Stomach (tissue), 9 donors: Measurements from ENCODE around the gene ART3. TPM values are rescaled to one million over a fixed set of nuclear protein-coding genes. Genes with fewer than 3 reads are reported as not detected.

ENCODE experiments used
- DNase-seq, 2 donors: peaks; one replicate each; pipeline versions ENCODE4 v3.0.0 to v3.0.0-alpha.2; 2013 to 2019
- H3K27ac ChIP-seq, 5 donors: fragments of 200-600 bp in 4 of 5; sonication (generic) in 4 of 5; one replicate each; pipeline ENCODE4 v1.5.1; 2013 to 2019; ENCODE audit warnings: mild to moderate bottlenecking in 1 of 5, moderate library complexity in 1 of 5
- H3K27me3 ChIP-seq, 3 donors: fragments of 200-600 bp; sonication (generic); one replicate each; pipeline ENCODE4 v1.5.1; 2017 to 2019; ENCODE audit warnings: mixed run types in 1 of 3
- H3K36me3 ChIP-seq, 4 donors: fragments of 200-600 bp; sonication (generic); 1 replicate in 3 of 4; 2 replicates in 1 of 4; pipeline ENCODE4 v1.5.1; 2016 to 2019
- H3K4me1 ChIP-seq, 4 donors: fragments of 200-600 bp; sonication (generic); one replicate each; pipeline ENCODE4 v1.5.1; 2016 to 2019
- H3K4me3 ChIP-seq, 4 donors: fragments of 200-600 bp; sonication (generic) in 3 of 4; one replicate each; pipeline ENCODE4 v1.5.1; 2016 to 2019; ENCODE audit warnings: mild to moderate bottlenecking in 1 of 4
- H3K9me3 ChIP-seq, 4 donors: fragments of 200-600 bp; sonication (generic); one replicate each; pipeline ENCODE4 v1.5.1; 2016 to 2019
- CTCF ChIP-seq, 7 experiments: fragments of 450-650 bp in 4 of 7; fragments of 200-600 bp in 3 of 7; sonication (generic) in 3 of 7; IDR thresholded peaks; one replicate each; pipeline ENCODE4 v1.5.1; 2016 to 2019; ENCODE audit warnings: antibody characterized with exemption in 7 of 7, control low read depth in 2 of 7, mild to moderate bottlenecking in 1 of 7
- EP300 ChIP-seq: sonication (generic); formaldehyde crosslinking; IDR thresholded peaks from one replicate; pipeline ENCODE4 v1.6.1; 2017; ENCODE audit warnings: antibody characterized with exemption
- POLR2A ChIP-seq, 4 donors: fragments of 450-650 bp; IDR thresholded peaks; one replicate each; pipeline ENCODE4 v1.6.1; 2016; ENCODE audit warnings: antibody characterized with exemption in 4 of 4, control low read depth in 2 of 4, mild to moderate bottlenecking in 1 of 4, moderate library complexity in 1 of 4
- POLR2AphosphoS5 ChIP-seq, 3 donors: sonication (generic); formaldehyde crosslinking; IDR thresholded peaks; one replicate each; pipeline ENCODE4 v1.6.1; 2016; ENCODE audit warnings: antibody characterized with exemption in 3 of 3
- WGBS, 5 donors: extraction: QIAGEN DNeasy Blood & Tissue Kit in 3 of 5; methylation state at CpG; one replicate each; pipeline versions ENCODE4 v1.1.5 to v1.1.7; 2013 to 2018; 5-methylcytosine and 5-hydroxymethylcytosine counted together
- intact Hi-C: fragments of 100-400 bp; cut with DNase I; formaldehyde crosslinking; loops from one replicate; pipeline ENCODE4 v1.15.1; 2023; ENCODE audit warnings: low total_unique reads
- polyA plus RNA-seq, 3 donors: library from polyadenylated mRNA; stranded (reverse); fragments of 200-250 nt; gene quantifications; one replicate each; pipeline ENCODE4 v1.2.3, GENCODE V29; 2013
- total RNA-seq, 5 donors: library from RNA; depleted of rRNA; stranded (reverse); fragments of >200 nt; gene quantifications; one replicate each; pipeline versions ENCODE4 v1.1.0 to v1.2.3, GENCODE V29; 2014 to 2016
- donor health status: healthy with polysubstance abuse.
- donor health status: Bipolar disorder and iron deficiency.
- donor health status: healthy.

ART3 gene
- total and polyA plus RNA-seq, 8 donors: 0.45 to 26.3 (median 0.55) TPM; not detected in 3

GRCh38 chr4:76053730-76054129 lies 20.8 kb upstream of the ART3 start:
- intact Hi-C loops: no loop called here
- Histone ChIP-seq H3K4me3 (no peak overlapping the region), H3K4me1 (no peaks in the 10 kb centered on the region), H3K27me3 (no peaks in the 10 kb centered on the region), H3K36me3 (no peaks in the 10 kb centered on the region), H3K9me3 (no peaks in the 10 kb centered on the region), H3K27ac (no peak overlapping the region)
- TF ChIP-seq EP300 (no peak), POLR2A (IDR thresholded peaks at IDR 0.05) (no peak), CTCF (IDR thresholded peaks at IDR 0.05) (no peak)
- peak in 1 of 2 donors; percentile 62 for DNase-seq
- 19 to 36% (median 24%) methylated on average over 4 of the region's 4 CpGs for WGBS, 5 donors

GRCh38 chr4:76055016-76055415 lies 19.5 kb upstream of the ART3 start:
- TF ChIP-seq POLR2AphosphoS5 (IDR thresholded peaks at IDR 0.05) (no peak), POLR2A (IDR thresholded peaks at IDR 0.05) (no peak), CTCF (IDR thresholded peaks at IDR 0.05) (no peak), EP300 (no peak)
- WGBS, 5 donors: 63 to 73% (median 71%) methylated on average over 2 of the region's 2 CpGs

GRCh38 chr4:76055421-76055820 lies 19.1 kb upstream of the ART3 start:
- no peak for TF ChIP-seq EP300
- no peak for TF ChIP-seq POLR2A (IDR thresholded peaks at IDR 0.05)
- no peak for TF ChIP-seq POLR2AphosphoS5 (IDR thresholded peaks at IDR 0.05)
- TF ChIP-seq CTCF (IDR thresholded peaks at IDR 0.05): no peak
- DNase-seq: no peak
- 59 to 82% (median 74%) methylated on average over 2 of the region's 2 CpGs for WGBS, 5 donors

More at GRCh38 chr4:76055016-76055415, 19.5 kb upstream of the ART3 start:
- H3K27me3 ChIP-seq: no peaks in the 10 kb centered on the region
- no peak overlapping the region for H3K27ac ChIP-seq
- H3K4me3 ChIP-seq: no peak overlapping the region
- peak in 1 of 2 donors; percentile 61 for DNase-seq
- H3K36me3 ChIP-seq: no peaks in the 10 kb centered on the region
- no peaks in the 10 kb centered on the region for H3K9me3 ChIP-seq
- peaks cover 0 to 11% (median 0%) of the 10 kb centered on the region in 4 donors for H3K4me1 ChIP-seq
- intact Hi-C loops: no loop called here

GRCh38 chr4:76058302-76058701 lies 16.2 kb upstream of the ART3 start:
- Histone ChIP-seq H3K27ac (no peak overlapping the region), H3K4me1 (peaks cover 0 to 16% (median 0%) of the 10 kb centered on the region in 4 donors), H3K9me3 (no peaks in the 10 kb centered on the region), H3K36me3 (no peaks in the 10 kb centered on the region), H3K4me3 (no peak overlapping the region), H3K27me3 (no peaks in the 10 kb centered on the region)
- TF ChIP-seq POLR2AphosphoS5 (IDR thresholded peaks at IDR 0.05) (no peak), EP300 (no peak), POLR2A (IDR thresholded peaks at IDR 0.05) (no peak), CTCF (IDR thresholded peaks at IDR 0.05) (no peak)
- intact Hi-C loops: no loop called here
- no peak for DNase-seq

More at GRCh38 chr4:76055421-76055820, 19.1 kb upstream of the ART3 start:
- no peak overlapping the region for H3K27ac ChIP-seq
- intact Hi-C loops: no loop called here
- H3K4me3 ChIP-seq: no peak overlapping the region
- H3K9me3 ChIP-seq: no peaks in the 10 kb centered on the region
- H3K27me3 ChIP-seq: no peaks in the 10 kb centered on the region
- H3K36me3 ChIP-seq: no peaks in the 10 kb centered on the region
- peaks cover 0 to 12% (median 0%) of the 10 kb centered on the region in 4 donors for H3K4me1 ChIP-seq
